ENCODE results near the gene ACSS1.

Gene ACSS1

GRCh38 chr20:25032478-25033264 is 25.3 kb downstream of the ACSS1 start:
- DNase-seq: peak; percentile 54 to 98 (median 89)

GRCh38 chr20:25032065-25032477 is 25.9 kb downstream of the ACSS1 start:
- peak in 37 of 51 donors; percentile 26 to 88 (median 65) for DNase-seq

- no peak for DNase-seq
These were observed 26.7 kb downstream of the ACSS1 start for GRCh38 chr20:25031241-25031640.

- DNase-seq: peak in 15 of 51 donors; percentile 14 to 58 (median 30)
These were observed 27.2 kb downstream of the ACSS1 start for GRCh38 chr20:25030649-25031207.

- peak in 10 of 51 donors; percentile 24 to 59 (median 38) for DNase-seq
These were observed 27.8 kb downstream of the ACSS1 start for GRCh38 chr20:25030007-25030648.

GRCh38 chr20:25025986-25026605 is 31.8 kb downstream of the ACSS1 start:
- DNase-seq: no peak

- DNase-seq: no peak
These were observed 32.7 kb downstream of the ACSS1 start for GRCh38 chr20:25025091-25025861.

GRCh38 chr20:25024171-25024570 is 33.8 kb downstream of the ACSS1 start:
- no peak for DNase-seq

GRCh38 chr20:25023356-25023755 is 34.6 kb downstream of the ACSS1 start:
- DNase-seq: no peak

- DNase-seq: no peak
These were observed 35.3 kb downstream of the ACSS1 start for GRCh38 chr20:25022680-25023079.

GRCh38 chr20:25021336-25021735 is 36.6 kb downstream of the ACSS1 start:
- DNase-seq: no peak

- DNase-seq: peak in 2 of 51 donors; percentile 19 to 28
These were observed 37.0 kb downstream of the ACSS1 start for GRCh38 chr20:25020901-25021301.

- DNase-seq: no peak
These were observed 37.6 kb downstream of the ACSS1 start for GRCh38 chr20:25020345-25020744.

- DNase-seq: no peak
These were observed 38.4 kb downstream of the ACSS1 start for GRCh38 chr20:25019381-25020155.

- no peak for DNase-seq
These were observed 39.1 kb downstream of the ACSS1 start for GRCh38 chr20:25018841-25019240.

GRCh38 chr20:25018425-25018824 is 39.5 kb downstream of the ACSS1 start:
- no peak for DNase-seq

- DNase-seq: no peak
These were observed 40.6 kb downstream of the ACSS1 start for GRCh38 chr20:25017257-25017803.

- no peak for DNase-seq
These were observed 41.5 kb downstream of the ACSS1 start for GRCh38 chr20:25016471-25016870.

- DNase-seq: no peak
These were observed 42.0 kb downstream of the ACSS1 start for GRCh38 chr20:25015986-25016385.

GRCh38 chr20:25014816-25015215 is 43.1 kb downstream of the ACSS1 start:
- no peak for DNase-seq

Measured in hypothalamus (tissue), 51 donors.